Smooth muscle cell (in vitro differentiated cells): ENCODE data around the gene SLC1A1. TPM values are rescaled to one million over a fixed set of nuclear protein-coding genes. Genes with fewer than 3 reads are reported as not detected.

Experiments
- DNase-seq: peaks from one replicate; lab custom pipeline; 2025; ENCODE audit not compliant: unreplicated experiment; lab: John Stamatoyannopoulos, UW
- H2AFZ ChIP-seq: fragments of 200-600 bp; sonication (generic); 2 replicates; pipeline ENCODE4 v1.6.0; 2016; ENCODE audit warnings: antibody characterized with exemption, low read depth, mild to moderate bottlenecking
- H3F3A ChIP-seq: fragments of 200-600 bp; sonication (generic); 2 replicates; pipeline ENCODE4 v1.6.0; 2017; ENCODE audit warnings: antibody characterized with exemption, low read depth
- H3K27ac ChIP-seq: fragments of 200-600 bp; sonication (generic); 2 replicates; pipeline ENCODE4 v1.5.1; 2016; ENCODE audit warnings: low read depth, mild to moderate bottlenecking
- H3K27me3 ChIP-seq: fragments of 200-600 bp; sonication (generic); 2 replicates; pipeline ENCODE4 v1.6.1; 2016; ENCODE audit warnings: low read depth, mild to moderate bottlenecking
- H3K36me3 ChIP-seq: fragments of 200-600 bp; sonication (generic); 2 replicates; pipeline ENCODE4 v1.5.1; 2016; ENCODE audit warnings: low read depth
- H3K4me1 ChIP-seq: fragments of 200-600 bp; sonication (generic); 2 replicates; pipeline ENCODE4 v1.5.1; 2016; ENCODE audit warnings: low read depth
- H3K4me2 ChIP-seq: fragments of 200-600 bp; sonication (generic); 2 replicates; pipeline ENCODE4 v1.6.0; 2016; ENCODE audit warnings: mild to moderate bottlenecking
- H3K4me3 ChIP-seq: fragments of 200-600 bp; sonication (generic); 2 replicates; pipeline ENCODE4 v1.5.1; 2016; ENCODE audit warnings: mild to moderate bottlenecking
- H3K79me2 ChIP-seq: fragments of 200-600 bp; sonication (generic); 2 replicates; pipeline ENCODE4 v1.6.0; 2016; ENCODE audit warnings: low read depth, mild to moderate bottlenecking
- H3K9ac ChIP-seq: fragments of 200-600 bp; sonication (generic); 2 replicates; pipeline ENCODE4 v1.6.0; 2016; ENCODE audit warnings: low read depth
- H3K9me3 ChIP-seq: fragments of 200-600 bp; sonication (generic); replicated peaks from 2 replicates; pipeline ENCODE4 v1.5.1; 2016; ENCODE audit warnings: low read depth
- H4K20me1 ChIP-seq: fragments of 200-600 bp; sonication (generic); 2 replicates; pipeline ENCODE4 v1.6.0; 2016; ENCODE audit warnings: low read depth
- CTCF ChIP-seq: fragments of 200-600 bp; sonication (generic); IDR thresholded peaks from 2 replicates; pipeline ENCODE4 v1.5.1; 2017; ENCODE audit warnings: borderline replicate concordance, mild to moderate bottlenecking, antibody characterized with exemption; ENCODE audit not compliant: insufficient read depth, poor library complexity, severe bottlenecking
- WGBS: methylation state at CpG from one replicate; pipeline ENCODE4 v1.1.7; 2016; ENCODE audit warnings: low lambda C conversion rate; 5-methylcytosine and 5-hydroxymethylcytosine counted together
- polyA plus RNA-seq: library from polyadenylated mRNA; unstranded; fragments of >200 nt; fragmentation: Nextera tagmentation; extraction: Ambion mirVana; gene quantifications from 2 replicates; pipeline ENCODE4 v1.2.1, GENCODE V29; 2016
- total RNA-seq: library from RNA; depleted of rRNA; stranded (reverse); fragments of >200 nt; gene quantifications from 2 replicates; pipeline ENCODE4 v1.2.3, GENCODE V29; 2014

The SLC1A1 gene
- total and polyA plus RNA-seq, 2 experiments from 2014 or later: 11.3 to 15.6 TPM

GRCh38 chr9:4592886-4593285 lies 102.6 kb downstream of the SLC1A1 start:
- no peak for DNase-seq
- no peaks in the 10 kb centered on the region for H4K20me1 ChIP-seq
- H3K27ac ChIP-seq: no peak overlapping the region
- H3K4me1 ChIP-seq: peaks cover 4% of the 10 kb centered on the region
- H3K9me3 ChIP-seq: no peaks in the 10 kb centered on the region
- no peaks in the 10 kb centered on the region for H3F3A ChIP-seq
- H2AFZ ChIP-seq: no peak overlapping the region
- no peaks in the 10 kb centered on the region for H3K27me3 ChIP-seq
- no peak for TF ChIP-seq CTCF
- H3K36me3 ChIP-seq: no peaks in the 10 kb centered on the region
- H3K4me3 ChIP-seq: no peak overlapping the region
- H3K4me2 ChIP-seq: peak overlapping the region; percentile 61
- H3K79me2 ChIP-seq: no peaks in the 10 kb centered on the region
- H3K9ac ChIP-seq: no peak overlapping the region
- WGBS: 83% methylated on average over 1 of the region's 1 CpG

GRCh38 chr9:4594545-4594944 lies 104.3 kb downstream of the SLC1A1 start:
- Histone ChIP-seq H4K20me1 (no peaks in the 10 kb centered on the region), H3K27ac (no peak overlapping the region)

GRCh38 chr9:4594994-4595393 lies 104.7 kb downstream of the SLC1A1 start:
- DNase-seq: no peak
- Histone ChIP-seq H3K9me3 (no peaks in the 10 kb centered on the region), H3K4me3 (no peak overlapping the region), H3K36me3 (no peaks in the 10 kb centered on the region), H4K20me1 (no peaks in the 10 kb centered on the region), H3F3A (no peaks in the 10 kb centered on the region), H3K79me2 (no peaks in the 10 kb centered on the region), H3K27me3 (no peaks in the 10 kb centered on the region), H3K4me1 (peaks cover 4% of the 10 kb centered on the region), H3K4me2 (no peak overlapping the region), H3K9ac (no peak overlapping the region), H2AFZ (no peak overlapping the region), H3K27ac (no peak overlapping the region)
- TF ChIP-seq CTCF: no peak
- 71% methylated on average over 2 of the region's 2 CpGs for WGBS

More at GRCh38 chr9:4594545-4594944, 104.3 kb downstream of the SLC1A1 start:
- Histone ChIP-seq H3K4me1 (peaks cover 4% of the 10 kb centered on the region), H3K4me3 (no peak overlapping the region), H3F3A (no peaks in the 10 kb centered on the region), H3K36me3 (no peaks in the 10 kb centered on the region), H3K27me3 (no peaks in the 10 kb centered on the region), H3K4me2 (no peak overlapping the region), H2AFZ (no peak overlapping the region), H3K79me2 (no peaks in the 10 kb centered on the region), H3K9ac (no peak overlapping the region), H3K9me3 (no peaks in the 10 kb centered on the region)
- TF ChIP-seq CTCF: no peak
- 48% methylated on average over 4 of the region's 4 CpGs for WGBS
- no peak for DNase-seq

GRCh38 chr9:4596165-4596922 lies 106.1 kb downstream of the SLC1A1 start:
- Histone ChIP-seq H3K79me2 (no peaks in the 10 kb centered on the region), H4K20me1 (no peaks in the 10 kb centered on the region), H3K9ac (no peak overlapping the region), H2AFZ (no peak overlapping the region), H3K4me1 (peaks cover 4% of the 10 kb centered on the region), H3K4me2 (no peak overlapping the region), H3K36me3 (no peaks in the 10 kb centered on the region), H3K4me3 (no peak overlapping the region), H3K27ac (no peak overlapping the region), H3F3A (no peaks in the 10 kb centered on the region), H3K9me3 (no peaks in the 10 kb centered on the region), H3K27me3 (no peaks in the 10 kb centered on the region)
- 85% methylated on average over 11 of the region's 11 CpGs for WGBS
- DNase-seq: no peak
- no peak for TF ChIP-seq CTCF
